ENCODE data around the gene MDGA2. TPM values are rescaled to one million over a fixed set of nuclear protein-coding genes. Genes with fewer than 3 reads are reported as not detected.

MDGA2 gene
- total RNA-seq, 1 donor from 2014 or later = not detected

GRCh38 chr14:47500369-47500768, 175.0 kb downstream of the MDGA2 start:
- Mint-ChIP-seq H3K27me3 (no peaks in the 10 kb centered on the region), H3K27ac (no peak overlapping the region), H3K36me3 (ENCODE audit: low read depth) (no peaks in the 10 kb centered on the region), H3K4me1 (no peaks in the 10 kb centered on the region), H3K4me3 (no peak overlapping the region), H3K9me3 (peaks cover 2% of the 10 kb centered on the region)
- no peak for DNase-seq
- intact Hi-C loops (cut with micrococcal nuclease) = no loop called here

DNA sequence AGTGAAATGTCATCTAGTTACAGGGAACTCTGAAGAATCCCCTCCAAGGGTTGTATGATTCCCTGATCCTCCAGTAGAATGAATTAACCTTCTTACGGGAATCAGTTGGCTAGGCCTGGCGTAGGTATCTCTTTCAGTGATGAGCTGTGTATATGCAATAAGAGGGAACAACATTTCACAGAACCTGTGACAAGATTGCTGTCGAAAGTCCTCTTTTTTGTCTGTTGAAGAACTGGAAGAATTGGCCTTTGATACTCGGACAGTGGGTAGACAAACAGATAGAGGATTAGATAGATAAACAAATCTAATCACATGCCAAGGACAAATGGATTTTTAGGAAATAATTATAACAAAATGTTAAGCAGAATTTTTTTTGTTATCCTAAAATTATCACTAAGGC, 184.6 kb downstream of the MDGA2 start:
- no peaks in the 10 kb centered on the region for H3K4me1 Mint-ChIP-seq
- no peak overlapping the region for H3K4me3 Mint-ChIP-seq
- no peak overlapping the region for H3K27ac Mint-ChIP-seq
- H3K9me3 Mint-ChIP-seq = peaks cover 9% of the 10 kb centered on the region
- H3K27me3 Mint-ChIP-seq = no peaks in the 10 kb centered on the region
- intact Hi-C loops (cut with micrococcal nuclease) = no loop called here
- H3K36me3 Mint-ChIP-seq (ENCODE audit: low read depth) = no peaks in the 10 kb centered on the region
- no peak for DNase-seq

- no peaks in the 10 kb centered on the region for H3K36me3 Mint-ChIP-seq (ENCODE audit: low read depth)
- no peak overlapping the region for H3K27ac Mint-ChIP-seq
- H3K9me3 Mint-ChIP-seq = peaks cover 7% of the 10 kb centered on the region
- H3K4me3 Mint-ChIP-seq = no peak overlapping the region
- H3K4me1 Mint-ChIP-seq = no peaks in the 10 kb centered on the region
- no peak for DNase-seq
- H3K27me3 Mint-ChIP-seq = no peaks in the 10 kb centered on the region
- intact Hi-C loops (cut with micrococcal nuclease) = no loop called here
These were observed 185.1 kb downstream of the MDGA2 start for GRCh38 chr14:47490353-47490752.

DNA sequence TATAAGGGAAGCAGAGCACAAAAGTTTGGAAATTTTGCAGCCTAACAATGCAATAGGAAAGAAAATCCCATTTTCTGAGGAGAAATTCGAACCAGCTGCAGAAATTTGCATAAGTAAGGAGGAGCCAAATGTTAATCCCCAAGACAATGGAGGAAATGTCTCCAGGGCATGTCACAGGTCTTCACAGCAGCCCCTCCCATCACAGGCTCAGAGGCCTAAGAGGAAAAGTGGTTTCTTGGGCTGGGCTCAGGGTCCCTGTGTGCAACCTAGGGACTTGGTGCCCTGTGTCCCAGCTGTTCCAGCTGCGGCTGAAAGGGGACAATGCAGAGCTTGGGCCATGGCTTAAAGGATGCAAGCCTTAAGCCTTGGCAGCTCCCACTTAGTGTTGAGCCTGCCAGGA, 190.0 kb downstream of the MDGA2 start:
- no peaks in the 10 kb centered on the region for H3K4me1 Mint-ChIP-seq
- intact Hi-C loops (cut with micrococcal nuclease) = no loop called here
- no peak for DNase-seq
- H3K36me3 Mint-ChIP-seq (ENCODE audit: low read depth) = no peaks in the 10 kb centered on the region
- no peak overlapping the region for H3K4me3 Mint-ChIP-seq
- no peaks in the 10 kb centered on the region for H3K27me3 Mint-ChIP-seq
- peaks cover 3% of the 10 kb centered on the region for H3K9me3 Mint-ChIP-seq
- no peak overlapping the region for H3K27ac Mint-ChIP-seq

DNA sequence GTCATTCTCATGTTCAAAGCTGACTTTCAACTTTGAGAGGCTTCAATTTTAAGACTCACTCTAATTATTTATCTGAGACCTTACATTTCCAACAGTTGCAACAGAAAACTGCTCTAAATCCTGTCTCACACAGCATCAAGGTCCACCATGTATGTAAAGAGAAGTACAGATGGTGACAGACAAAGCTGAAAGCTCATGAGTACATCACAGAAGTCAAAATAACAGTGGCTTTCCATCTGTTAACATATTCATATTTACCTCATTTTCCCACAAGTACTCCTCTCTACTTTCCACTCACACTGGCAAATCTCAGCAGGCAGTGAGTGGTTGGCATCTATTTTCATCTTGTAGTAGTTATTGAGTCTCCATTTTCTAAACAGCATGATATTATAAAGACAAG, 192.0 kb downstream of the MDGA2 start:
- no peak for DNase-seq
- Mint-ChIP-seq H3K4me3 (no peak overlapping the region), H3K36me3 (ENCODE audit: low read depth) (no peaks in the 10 kb centered on the region), H3K27me3 (no peaks in the 10 kb centered on the region), H3K4me1 (no peaks in the 10 kb centered on the region), H3K9me3 (peaks cover 6% of the 10 kb centered on the region), H3K27ac (no peak overlapping the region)
- intact Hi-C loops (cut with micrococcal nuclease) = no loop called here

DNA sequence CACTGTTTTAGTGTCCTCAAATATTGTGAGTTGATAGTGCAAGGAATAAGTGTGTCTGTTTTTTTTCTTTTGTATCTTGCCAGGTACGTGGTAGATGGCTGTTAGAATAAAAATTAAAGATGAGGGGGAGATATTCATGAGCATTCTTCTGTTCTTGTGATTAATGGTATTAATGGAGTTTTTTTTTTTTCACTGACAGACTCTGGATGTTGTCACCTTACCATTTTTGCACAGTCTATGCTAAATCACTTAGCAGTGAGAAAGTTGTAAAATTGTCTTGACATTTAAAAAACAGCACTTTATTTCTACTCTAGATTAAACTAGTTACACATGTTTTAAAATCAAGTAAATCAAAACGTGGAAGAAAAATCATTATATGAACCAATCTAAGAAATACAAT, 204.3 kb downstream of the MDGA2 start:
- H3K27ac Mint-ChIP-seq = no peak overlapping the region
- H3K27me3 Mint-ChIP-seq = no peaks in the 10 kb centered on the region
- intact Hi-C loops (cut with micrococcal nuclease) = no loop called here
- no peaks in the 10 kb centered on the region for H3K9me3 Mint-ChIP-seq
- no peak for DNase-seq
- no peak overlapping the region for H3K4me3 Mint-ChIP-seq
- no peaks in the 10 kb centered on the region for H3K4me1 Mint-ChIP-seq
- H3K36me3 Mint-ChIP-seq (ENCODE audit: low read depth) = no peaks in the 10 kb centered on the region

GRCh38 chr14:47466916-47467315, 208.5 kb downstream of the MDGA2 start:
- Mint-ChIP-seq H3K27me3 (no peaks in the 10 kb centered on the region), H3K4me3 (no peak overlapping the region), H3K36me3 (ENCODE audit: low read depth) (no peaks in the 10 kb centered on the region), H3K4me1 (no peaks in the 10 kb centered on the region), H3K9me3 (no peaks in the 10 kb centered on the region), H3K27ac (no peak overlapping the region)
- intact Hi-C loops (cut with micrococcal nuclease) = no loop called here
- no peak for DNase-seq

- Mint-ChIP-seq H3K4me1 (no peaks in the 10 kb centered on the region), H3K36me3 (ENCODE audit: low read depth) (no peaks in the 10 kb centered on the region), H3K27me3 (no peaks in the 10 kb centered on the region), H3K27ac (no peak overlapping the region), H3K9me3 (no peaks in the 10 kb centered on the region), H3K4me3 (no peak overlapping the region)
- intact Hi-C loops (cut with micrococcal nuclease) = no loop called here
- DNase-seq = no peak
These were observed 221.4 kb downstream of the MDGA2 start for GRCh38 chr14:47454025-47454424.

DNA sequence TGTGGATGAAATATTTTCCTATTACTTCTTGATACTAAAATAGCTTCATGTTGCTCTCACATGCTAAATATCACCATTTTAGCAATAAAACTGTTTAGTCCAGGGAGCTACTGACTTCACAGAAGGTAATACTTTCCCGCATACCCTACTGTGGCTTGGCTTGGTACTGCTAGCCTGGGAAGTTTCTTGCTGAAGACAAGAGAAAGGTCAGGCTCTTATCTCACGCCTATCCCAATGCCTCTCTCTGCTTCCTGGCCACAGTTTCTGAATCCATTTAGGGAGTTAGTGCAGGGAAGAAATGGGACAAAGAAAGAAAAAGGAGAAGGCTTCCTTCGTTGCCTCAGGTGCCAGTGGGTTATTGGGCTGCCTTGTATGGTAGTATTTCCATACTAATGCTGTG, 228.3 kb downstream of the MDGA2 start:
- no peaks in the 10 kb centered on the region for H3K4me1 Mint-ChIP-seq
- intact Hi-C loops (cut with micrococcal nuclease) = no loop called here
- H3K4me3 Mint-ChIP-seq = no peak overlapping the region
- H3K36me3 Mint-ChIP-seq (ENCODE audit: low read depth) = no peaks in the 10 kb centered on the region
- H3K9me3 Mint-ChIP-seq = peaks cover 3% of the 10 kb centered on the region
- H3K27me3 Mint-ChIP-seq = no peaks in the 10 kb centered on the region
- DNase-seq = no peak
- no peak overlapping the region for H3K27ac Mint-ChIP-seq

DNA sequence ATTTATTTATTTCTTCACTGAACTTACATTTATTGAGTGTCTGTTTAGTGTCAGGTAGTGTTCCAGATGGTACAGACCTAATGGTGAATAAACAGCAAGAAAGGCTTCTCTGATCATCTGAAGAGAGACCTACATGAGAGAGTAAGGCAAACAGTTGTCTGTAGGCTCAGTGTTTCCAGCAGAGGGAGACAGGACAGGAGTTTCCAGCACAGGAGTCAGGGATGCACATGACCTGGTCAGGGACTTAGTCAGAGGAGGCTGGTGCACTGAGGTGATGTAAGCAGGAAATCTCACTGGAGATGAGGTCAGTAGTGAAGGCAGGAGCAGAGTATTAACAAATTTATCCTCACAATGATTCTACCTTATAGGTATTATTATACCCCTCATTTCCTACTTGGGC, 233.2 kb downstream of the MDGA2 start:
- Mint-ChIP-seq H3K36me3 (ENCODE audit: low read depth) (no peaks in the 10 kb centered on the region), H3K4me3 (no peak overlapping the region), H3K4me1 (no peaks in the 10 kb centered on the region), H3K27me3 (no peaks in the 10 kb centered on the region), H3K9me3 (peaks cover 3% of the 10 kb centered on the region), H3K27ac (no peak overlapping the region)
- intact Hi-C loops (cut with micrococcal nuclease) = no loop called here
- DNase-seq = no peak

DNA sequence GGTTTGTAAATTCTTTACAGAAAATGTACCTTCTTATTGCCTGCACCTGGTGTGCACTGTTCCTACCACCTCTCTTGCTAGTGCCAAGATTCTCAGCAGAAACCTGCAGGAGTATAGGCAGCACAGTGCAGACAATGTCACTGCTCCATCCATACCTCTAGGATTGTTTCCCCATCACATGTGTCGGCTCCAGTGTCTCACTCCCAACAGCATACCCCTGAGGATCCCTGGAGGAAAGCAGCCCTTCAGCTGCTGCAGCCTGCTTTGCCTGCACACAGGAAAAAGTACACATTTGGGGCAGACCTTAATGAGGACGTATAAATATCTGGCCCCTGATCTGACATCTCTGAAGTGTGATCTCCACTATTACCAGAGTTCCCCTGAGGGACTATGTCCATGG, 235.5 kb downstream of the MDGA2 start:
- peaks cover 1% of the 10 kb centered on the region for H3K9me3 Mint-ChIP-seq
- H3K4me3 Mint-ChIP-seq = no peak overlapping the region
- DNase-seq = no peak
- H3K27ac Mint-ChIP-seq = no peak overlapping the region
- H3K4me1 Mint-ChIP-seq = no peaks in the 10 kb centered on the region
- intact Hi-C loops (cut with micrococcal nuclease) = no loop called here
- no peaks in the 10 kb centered on the region for H3K36me3 Mint-ChIP-seq (ENCODE audit: low read depth)
- H3K27me3 Mint-ChIP-seq = no peaks in the 10 kb centered on the region

- Mint-ChIP-seq H3K27ac (no peak overlapping the region), H3K4me1 (no peaks in the 10 kb centered on the region), H3K4me3 (no peak overlapping the region), H3K9me3 (no peaks in the 10 kb centered on the region), H3K36me3 (ENCODE audit: low read depth) (no peaks in the 10 kb centered on the region), H3K27me3 (no peaks in the 10 kb centered on the region)
- no peak for DNase-seq
- intact Hi-C loops (cut with micrococcal nuclease) = no loop called here
These were observed 236.7 kb downstream of the MDGA2 start for GRCh38 chr14:47438650-47439140.

DNA sequence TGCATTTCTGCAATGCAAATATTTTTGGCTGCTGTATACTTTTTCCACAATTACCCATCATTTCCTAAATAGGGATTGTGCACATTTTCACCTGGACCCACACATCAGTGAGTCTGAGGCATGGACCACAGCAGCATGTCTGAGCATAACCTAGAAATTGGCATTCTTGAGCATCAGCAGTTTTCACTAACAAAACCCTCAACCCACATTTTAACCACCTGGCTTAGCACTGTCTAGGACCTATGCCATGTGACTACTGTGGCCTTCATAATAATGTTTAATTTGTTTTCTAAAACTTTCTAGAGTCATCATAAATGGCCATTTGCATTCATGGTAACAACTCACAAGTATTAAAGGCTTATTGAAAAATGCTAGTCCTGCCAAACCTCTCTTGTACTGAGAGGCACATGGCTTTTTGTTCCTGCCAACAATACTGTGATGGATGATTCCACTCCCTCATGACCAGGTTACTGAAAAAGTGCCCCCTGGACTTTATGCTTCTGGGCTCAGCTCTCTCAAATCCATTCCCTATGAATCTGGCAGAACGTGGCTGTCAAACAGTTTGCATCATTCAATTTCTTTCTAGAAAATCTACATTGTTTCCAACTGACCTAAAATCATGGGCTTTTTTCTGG, 240.0 kb downstream of the MDGA2 start:
- H3K36me3 Mint-ChIP-seq (ENCODE audit: low read depth) = no peaks in the 10 kb centered on the region
- H3K27me3 Mint-ChIP-seq = no peaks in the 10 kb centered on the region
- H3K27ac Mint-ChIP-seq = no peak overlapping the region
- H3K4me1 Mint-ChIP-seq = no peaks in the 10 kb centered on the region
- intact Hi-C loops (cut with micrococcal nuclease) = no loop called here
- no peak overlapping the region for H3K4me3 Mint-ChIP-seq
- no peak for DNase-seq
- no peaks in the 10 kb centered on the region for H3K9me3 Mint-ChIP-seq

- H3K27ac Mint-ChIP-seq = no peak overlapping the region
- H3K4me1 Mint-ChIP-seq = no peaks in the 10 kb centered on the region
- DNase-seq = no peak
- H3K9me3 Mint-ChIP-seq = no peaks in the 10 kb centered on the region
- H3K27me3 Mint-ChIP-seq = no peaks in the 10 kb centered on the region
- H3K36me3 Mint-ChIP-seq (ENCODE audit: low read depth) = no peaks in the 10 kb centered on the region
- H3K4me3 Mint-ChIP-seq = no peak overlapping the region
- intact Hi-C loops (cut with micrococcal nuclease) = no loop called here
These were observed 247.8 kb downstream of the MDGA2 start for GRCh38 chr14:47427629-47428028.

GRCh38 chr14:47425302-47425701, 250.1 kb downstream of the MDGA2 start:
- Mint-ChIP-seq H3K27ac (no peak overlapping the region), H3K4me3 (no peak overlapping the region), H3K4me1 (no peaks in the 10 kb centered on the region), H3K27me3 (no peaks in the 10 kb centered on the region), H3K36me3 (ENCODE audit: low read depth) (no peaks in the 10 kb centered on the region), H3K9me3 (no peaks in the 10 kb centered on the region)
- intact Hi-C loops (cut with micrococcal nuclease) = no loop called here
- no peak for DNase-seq
